Activated naive CD4-positive, alpha-beta T cell treated with anti-CD3 and anti-CD28 coated beads, Interleukin-2, amount 50 U/mL, for 16 hours (primary cell): ENCODE measurements around the gene DMXL1.
"Not testable (repeated sequence)": the region's sequence is repeated elsewhere in the genome, so short reads cannot be mapped to it uniquely, and the experiment has no call there.

Experiments
- DNase-seq: peaks from one replicate; pipeline ENCODE4 v3.0.0-alpha.2; 2020

The DMXL1 gene

DNA sequence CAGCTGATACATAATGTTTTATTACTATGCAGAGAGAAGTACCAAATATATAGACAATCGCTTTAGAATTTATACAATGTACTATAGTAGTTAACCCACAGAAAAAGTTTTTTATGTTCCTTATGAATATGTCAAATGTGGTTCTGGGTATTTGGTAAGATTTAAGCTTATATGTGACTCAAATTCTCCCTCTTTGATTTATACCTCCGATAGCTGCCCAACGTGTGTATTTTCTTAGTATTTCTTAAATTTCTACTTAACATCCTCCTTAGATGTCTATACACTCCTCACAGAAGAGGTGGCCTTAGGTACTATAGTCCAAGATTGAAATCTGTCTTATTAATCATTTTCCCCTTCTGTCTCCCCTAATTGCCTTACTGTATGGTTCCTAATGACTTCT is 146.3 kb downstream of the DMXL1 start:
- no peak for DNase-seq

DNA sequence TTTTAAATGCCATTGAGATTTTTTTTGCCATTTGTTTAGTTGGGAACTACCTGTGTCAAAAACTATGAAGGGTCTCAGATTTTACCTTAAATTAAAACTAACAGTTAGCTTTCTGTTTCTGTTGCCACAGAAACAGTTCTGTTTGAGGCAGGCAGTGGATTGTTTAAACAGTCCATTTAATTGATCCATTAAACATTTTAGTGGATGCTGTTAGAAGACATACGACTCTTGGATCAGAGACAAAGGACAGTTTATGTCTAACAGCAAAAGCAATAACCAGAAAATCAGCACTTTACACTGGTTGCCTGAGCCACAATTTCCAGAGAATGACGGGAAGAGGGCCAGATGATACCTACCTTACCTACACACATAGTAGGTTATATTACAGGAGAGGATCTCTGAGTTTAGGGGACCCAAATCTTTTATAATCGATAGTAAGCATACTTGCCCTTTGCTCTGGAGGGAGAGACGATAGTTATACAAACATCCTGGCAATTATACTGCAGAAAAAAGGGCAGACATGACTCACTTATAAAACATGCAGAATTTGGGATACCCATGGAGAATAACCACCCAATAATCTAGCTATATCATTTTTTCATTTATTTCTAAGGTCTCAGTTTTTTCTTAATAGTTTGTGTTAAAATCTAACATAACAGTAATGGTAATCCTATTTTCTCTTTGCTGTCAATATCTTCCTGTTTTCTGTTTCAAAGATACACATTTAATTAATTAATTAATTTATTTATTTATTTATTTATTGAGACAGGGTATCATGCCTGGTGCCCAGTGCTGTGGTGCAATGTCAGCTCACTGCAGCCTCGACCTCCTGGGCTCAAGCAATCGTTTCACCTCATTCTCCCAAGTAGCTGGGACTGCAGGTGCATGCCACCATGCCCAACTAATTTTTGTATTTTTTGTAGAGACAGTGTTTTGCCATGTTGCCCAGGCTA is 148.2 kb downstream of the DMXL1 start:
- DNase-seq: no peak

DNA sequence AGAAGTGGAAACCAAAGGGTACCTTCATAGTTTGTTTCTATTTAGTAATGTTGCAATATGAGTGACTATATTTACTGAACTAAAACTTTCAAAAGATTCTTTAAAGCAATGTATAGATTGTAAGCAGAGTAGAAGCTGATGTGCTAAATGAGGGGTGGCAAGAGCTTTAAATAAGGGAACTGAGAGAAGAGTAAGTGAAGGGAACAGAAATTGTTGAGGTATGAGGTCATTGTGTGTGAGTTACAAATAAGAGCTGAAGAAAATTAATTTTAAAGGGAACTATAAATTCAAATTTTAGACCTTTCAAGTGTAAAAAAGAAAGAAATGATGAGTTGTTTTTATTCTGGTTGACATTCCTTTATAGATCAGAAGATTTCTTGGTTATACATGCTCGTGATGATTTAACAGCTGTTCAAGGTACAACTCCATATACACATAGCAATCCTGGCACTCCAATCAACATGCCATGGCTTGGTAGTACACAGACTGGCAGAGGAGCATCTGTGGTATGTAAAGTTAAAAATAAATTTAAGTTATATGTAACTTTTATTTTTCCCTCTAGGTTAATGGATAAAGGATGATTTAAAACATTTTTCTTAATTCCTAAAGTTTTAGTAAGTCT is 149.8 kb downstream of the DMXL1 start:
- DNase-seq: no peak

DNA sequence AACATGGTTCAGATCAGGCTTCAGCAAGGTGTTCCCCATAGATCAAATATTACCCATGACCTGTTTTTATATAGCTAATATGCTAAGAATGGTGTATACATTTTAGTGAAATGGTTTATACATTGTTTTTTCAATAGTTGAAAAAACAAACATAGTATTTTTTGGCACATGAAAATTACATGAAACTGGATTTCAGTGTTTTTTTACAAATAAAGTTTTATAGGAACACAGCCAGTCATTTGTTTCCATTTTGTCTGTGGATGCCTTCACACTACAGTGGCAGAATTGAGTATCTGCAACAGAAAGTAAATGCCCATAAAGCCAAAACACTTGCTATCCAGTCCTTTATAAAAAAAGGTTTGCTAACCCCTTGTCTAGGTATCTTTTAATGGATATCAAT is 150.4 kb downstream of the DMXL1 start:
- DNase-seq: no peak

DNA sequence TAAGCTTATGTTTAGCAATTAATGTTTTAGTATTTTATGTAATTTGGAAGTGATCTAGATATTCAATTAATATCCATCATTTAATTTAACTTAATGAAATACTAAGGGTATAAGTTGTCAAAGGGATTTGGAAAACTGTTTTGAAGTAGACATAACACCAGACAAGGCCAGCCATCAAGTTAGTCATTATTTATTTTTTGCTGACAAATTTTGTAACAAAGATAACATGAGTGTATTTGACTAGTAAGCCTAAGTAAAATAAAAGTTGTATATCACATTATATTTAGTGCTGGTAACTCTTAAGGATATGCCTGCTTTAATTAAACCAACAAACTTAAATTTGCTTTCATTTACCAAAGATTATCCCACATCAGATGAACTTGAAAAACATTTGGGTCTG is 159.1 kb downstream of the DMXL1 start:
- no peak for DNase-seq

DNA sequence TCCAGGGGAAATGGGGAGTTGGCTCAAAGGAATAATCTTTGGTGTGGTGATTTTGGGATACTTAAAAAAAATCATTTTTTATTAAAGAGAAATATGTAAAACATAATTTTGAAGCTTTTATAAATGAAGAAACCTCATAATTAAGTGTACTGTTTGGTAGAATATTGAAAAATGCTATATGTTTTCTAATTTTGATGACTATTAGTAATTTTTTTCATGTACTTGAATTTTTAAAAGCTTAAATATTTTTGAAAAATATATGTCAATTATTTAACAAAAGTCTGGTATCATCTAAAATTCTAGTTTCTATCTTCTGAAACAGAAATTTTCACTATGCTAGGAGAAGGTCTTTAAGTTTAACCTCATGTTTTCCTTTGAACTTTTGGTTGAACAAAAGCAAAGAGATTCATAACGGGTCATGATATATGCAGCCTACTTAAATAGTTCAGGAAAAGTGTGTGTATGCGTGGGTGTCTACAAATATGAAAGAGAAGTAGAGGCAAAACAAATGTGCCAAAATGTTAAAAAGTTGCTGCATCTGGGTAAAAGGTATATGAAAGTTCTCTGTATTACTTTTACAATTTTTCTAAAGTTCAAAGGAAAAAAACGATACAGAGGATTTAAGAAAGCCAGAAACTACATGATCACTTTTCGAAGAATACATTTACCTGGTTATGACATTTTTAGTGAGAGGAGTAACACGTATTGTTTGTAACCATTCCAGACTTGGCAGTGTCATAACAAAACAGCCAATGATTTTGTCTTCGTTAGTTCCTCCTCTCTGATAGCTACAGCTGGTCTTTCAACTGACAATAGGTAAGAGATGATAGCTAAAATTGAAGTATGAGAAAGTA is 167.6 kb downstream of the DMXL1 start:
- no peak for DNase-seq

DNA sequence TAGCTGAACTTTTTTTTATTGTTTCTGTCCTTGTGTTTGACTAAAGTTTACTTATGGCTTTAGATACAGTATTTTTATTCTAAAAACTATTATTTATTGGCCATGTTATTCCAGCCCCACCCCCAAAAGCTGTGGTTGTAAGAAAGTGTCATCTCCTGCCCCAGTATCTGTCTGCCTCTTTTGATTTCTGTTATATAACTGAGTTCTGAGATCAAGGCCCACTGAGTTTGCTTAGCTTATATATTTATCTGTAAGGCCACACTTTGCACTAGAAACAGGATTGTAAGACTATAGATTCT is 168.2 kb downstream of the DMXL1 start:
- DNase-seq: no peak

DNA sequence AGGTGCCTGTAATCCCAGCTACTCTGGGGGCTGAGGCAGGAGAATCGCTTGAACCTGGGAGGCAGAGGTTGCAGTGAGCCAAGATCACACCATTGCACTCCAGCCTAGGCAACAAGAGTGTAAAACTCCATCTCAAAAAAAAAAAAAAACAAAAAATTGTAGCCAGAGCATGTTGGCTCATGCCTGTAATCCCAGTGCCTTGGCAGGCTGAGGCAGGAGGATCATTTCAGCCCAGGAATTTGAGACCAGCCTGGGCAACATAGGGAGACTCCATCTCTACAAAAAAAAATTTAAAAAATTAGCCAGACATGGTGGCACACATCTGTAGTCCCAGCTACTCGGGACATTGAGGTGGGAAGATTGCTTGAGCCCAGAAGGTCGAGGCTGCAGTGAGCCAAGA is 168.9 kb downstream of the DMXL1 start:
- DNase-seq: not testable (repeated sequence)

DNA sequence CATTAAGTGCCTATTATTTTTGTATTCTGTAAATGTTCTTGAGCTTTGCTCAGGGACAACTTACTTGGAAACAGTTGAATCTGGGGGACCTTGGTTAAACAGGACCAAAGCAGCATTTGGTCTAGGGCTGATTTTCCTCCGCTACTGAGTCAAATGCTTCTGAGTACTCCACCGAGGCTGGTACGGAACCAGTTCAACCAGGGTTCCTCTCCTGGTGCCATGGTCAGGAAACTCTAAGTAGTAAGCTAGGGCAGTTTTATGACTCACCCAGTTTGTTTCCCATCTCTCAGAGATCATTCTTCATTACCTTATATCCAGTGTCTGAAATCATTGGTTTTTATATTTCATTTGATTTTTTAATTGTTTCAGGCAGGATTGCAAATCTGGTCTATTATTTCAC is 173.0 kb downstream of the DMXL1 start:
- DNase-seq: no peak

DNA sequence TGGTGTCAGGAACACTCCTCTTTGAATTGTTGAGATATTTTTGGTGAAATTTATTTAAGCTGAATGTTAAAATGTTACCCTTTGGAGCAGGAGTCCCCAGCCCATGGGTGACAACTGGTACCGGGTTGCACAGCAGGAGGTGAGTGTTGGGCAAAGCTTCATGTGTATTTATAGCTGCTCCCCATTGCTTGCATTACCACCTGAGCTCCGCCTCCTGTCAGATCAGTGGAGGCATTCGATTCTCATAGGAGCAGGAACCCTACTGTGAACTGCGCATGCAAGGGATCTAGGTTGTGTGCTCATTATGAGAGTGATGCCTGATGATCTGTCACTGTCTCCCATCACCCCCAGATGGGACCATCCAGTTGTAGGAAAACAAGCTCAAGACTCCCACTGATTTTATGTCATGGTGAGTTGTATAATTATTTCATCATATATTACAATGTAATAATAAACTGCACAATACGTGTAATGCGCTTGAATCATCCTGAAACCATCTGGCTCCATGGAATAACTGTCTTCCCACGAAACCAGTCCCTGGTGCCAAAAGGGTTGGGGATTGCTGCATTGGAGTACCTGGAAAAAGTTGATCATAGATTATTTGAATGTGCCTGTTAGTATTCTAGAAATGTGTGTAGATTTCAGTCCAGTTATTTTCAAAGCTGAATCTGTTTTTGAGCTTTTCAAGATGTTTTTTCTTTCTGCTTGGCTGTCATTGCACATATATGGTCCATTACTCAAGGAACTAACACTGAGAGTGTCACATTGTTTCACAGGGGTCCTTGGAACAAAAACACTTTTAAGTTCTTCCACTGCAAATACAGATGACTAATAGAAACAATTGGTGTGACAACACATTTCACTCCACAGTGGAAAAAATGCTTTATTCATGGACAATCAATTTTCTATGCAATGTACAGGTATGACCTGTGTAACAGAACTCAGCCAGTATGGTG is 180.3 kb downstream of the DMXL1 start:
- DNase-seq: no peak

DNA sequence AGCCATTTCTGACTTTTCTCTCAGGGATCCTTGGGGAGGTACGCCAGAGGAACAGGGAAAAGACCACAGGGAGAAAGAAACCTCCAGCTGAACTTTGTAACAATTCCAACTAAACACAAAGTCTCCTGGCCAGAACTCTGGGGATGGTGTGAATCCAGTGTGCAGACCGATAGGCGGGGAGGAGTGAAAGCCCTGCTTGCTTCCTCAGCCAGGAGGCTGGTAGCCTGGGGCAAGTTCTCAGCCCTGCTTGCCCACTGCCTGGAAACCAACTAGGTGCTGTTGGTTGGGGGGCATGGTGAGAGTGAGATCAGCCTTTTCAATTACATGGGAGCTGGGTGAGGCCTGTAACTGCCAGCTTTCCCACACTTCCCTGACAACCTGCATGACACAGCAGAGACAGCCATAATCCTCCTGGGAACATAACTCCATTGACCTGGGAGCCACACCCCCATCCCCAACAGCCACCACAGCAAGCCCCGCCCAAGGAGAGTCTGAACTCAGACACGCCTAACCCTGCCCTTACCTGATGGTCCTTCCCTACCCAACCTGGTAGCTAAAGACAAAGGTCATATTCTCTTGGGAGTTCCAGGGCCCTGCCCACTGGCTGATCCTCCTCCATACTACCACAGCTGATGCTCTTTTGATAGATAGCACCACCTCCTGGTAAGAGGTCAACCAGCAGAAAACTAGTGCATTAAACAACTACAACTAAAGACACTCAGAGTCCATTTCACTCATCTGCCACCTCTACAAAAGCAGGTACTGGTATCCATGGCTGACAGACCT is 184.9 kb downstream of the DMXL1 start:
- no peak for DNase-seq

DNA sequence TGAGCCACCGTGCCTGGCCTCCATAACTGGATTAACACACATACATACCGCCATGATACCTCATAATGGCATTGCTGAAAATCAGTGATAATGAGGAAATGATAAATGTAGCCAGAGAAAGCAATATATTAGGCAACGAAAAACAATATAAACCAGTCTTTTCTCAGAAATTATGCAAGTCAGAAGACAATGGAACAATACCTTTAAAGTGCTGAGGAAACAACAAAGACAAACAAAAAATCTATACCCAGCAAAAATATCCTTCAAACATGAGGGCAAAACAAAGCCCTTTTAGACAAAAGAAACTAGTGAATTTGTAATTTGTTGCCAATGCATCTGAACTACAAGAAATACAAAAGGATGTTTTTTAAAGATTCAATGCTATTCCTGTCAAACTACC is 186.7 kb downstream of the DMXL1 start:
- no peak for DNase-seq

DNA sequence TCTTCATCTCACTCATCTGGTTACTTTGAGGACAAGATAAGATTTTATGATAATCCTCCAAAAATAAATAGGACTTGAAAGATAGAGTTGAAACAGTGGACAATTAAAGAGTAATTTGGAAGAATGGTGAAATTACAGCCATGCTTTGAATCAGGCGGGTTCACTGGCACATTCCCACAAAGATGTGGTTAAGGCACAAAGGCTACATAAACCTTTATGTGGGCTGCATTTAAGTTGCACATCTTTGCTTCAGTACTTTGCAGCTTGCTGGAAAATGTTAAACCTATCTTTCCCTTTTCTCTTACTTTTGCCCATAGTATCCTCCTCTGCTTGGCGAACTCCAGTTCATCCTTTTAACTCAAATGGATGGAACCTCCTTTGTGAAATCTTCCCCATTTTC is 192.8 kb downstream of the DMXL1 start:
- no peak for DNase-seq

DNA sequence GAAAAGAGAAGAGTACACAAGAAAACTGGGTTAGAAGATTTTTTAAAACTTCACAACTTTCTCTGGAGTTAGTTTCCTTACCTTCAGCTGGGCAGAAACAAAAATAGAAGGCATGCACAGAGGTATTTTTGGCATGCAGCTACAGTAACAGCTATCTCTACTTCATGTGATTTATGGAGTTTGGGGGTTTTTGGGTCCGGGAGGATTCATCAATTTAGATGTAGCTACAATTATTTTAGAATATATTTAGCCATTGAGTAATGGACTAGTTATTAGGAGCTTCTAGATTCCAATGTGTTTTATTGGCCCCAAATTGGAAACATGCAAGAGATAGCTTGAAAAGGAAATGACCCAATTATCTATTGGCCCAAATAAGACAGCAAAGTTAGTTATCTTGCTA is 193.3 kb downstream of the DMXL1 start:
- DNase-seq: no peak

DNA sequence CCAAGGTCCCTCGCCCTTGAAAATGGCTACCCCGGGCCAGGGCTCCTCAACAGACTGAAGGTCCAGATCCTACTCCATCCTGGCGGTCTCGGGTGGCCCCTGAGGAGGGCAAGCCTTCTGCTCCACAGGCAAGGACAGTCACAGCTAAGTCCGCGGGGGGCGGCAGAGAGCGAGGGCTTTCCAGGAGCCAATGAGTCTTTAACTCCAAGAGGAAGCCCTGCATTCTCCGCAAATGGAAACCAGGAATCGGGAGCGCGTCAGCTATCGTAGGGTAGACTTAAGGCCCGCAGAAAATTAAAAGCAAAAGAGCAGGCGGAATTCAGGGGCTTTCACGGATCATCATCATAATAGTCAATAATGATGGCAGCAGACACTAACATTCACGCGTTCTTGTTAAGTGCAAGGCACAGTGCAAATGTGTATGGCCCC is 197.1 kb downstream of the DMXL1 start:
- DNase-seq: peak; percentile 84

DNA sequence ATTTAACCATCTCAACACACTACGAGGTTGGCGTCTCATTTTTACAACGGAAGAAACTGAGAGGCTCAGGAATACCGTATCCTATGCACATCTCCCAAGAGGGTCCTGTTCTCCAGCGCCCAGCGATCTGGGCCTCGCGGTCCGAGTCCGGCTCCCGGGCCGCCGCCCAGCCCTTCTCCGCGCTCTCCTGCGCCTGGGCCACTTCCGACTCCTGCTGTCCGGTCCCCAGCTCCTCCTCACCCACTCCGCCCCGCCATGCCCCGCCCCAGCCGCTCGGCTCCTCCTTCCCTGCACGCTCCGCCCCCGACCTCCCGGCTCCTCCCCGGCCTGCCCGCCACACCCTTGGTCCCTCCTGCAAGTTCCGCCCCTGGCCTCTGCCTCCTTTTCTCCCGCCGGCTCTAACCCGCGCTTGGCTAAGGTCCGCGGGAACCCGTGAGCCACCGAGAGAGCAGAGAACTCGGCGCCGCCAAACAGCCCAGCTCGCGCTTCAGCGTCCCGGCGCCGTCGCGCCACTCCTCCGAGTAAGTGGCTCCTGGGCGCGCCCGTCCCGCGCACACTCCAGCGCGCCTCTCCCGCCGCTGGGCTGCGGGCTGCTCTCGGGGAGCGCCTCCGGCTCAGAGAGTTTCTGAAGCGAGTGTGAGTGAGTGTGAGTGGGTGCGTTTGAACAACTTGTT is 197.6 kb downstream of the DMXL1 start:
- peak; percentile 90 for DNase-seq

DNA sequence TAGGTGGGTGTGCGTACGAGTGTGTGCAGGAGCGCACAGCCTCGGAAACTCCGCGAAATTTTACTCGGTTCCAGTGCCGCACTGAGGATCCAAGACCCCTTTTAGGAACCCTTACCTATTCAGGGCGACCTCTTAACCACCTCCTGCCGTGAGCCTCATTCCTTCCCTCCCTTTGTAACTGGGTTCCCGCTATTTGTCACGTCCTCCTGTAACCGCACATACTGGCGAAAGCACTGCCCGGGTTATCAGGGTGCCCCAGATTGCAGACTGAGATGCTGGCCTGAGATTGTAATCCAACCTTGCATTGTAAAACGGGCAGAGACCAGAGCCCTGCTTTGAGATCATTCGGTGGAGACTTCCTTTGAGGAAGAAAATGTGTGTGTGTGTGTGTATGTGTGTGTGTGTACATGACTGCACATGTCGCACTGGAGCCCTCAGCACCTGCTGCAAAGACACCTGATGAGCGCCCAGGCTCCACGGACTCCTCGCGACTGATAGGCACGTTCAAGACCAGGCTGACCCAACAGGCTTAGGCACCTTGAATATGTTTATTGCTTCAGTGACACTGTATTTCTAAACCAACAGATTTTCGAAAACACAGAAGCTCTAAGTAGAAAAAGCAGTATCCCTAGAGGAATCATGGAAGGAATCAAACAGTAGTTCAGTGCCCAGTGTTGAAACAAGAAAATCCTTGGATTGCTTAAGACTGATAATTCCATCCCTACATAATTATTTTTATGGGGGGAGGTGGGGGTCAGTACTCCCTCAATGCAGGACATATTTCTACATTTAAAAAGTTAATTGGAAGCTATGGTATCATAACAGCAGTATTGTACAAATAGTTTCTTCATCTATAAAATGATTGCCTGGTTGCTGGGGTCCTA is 198.4 kb downstream of the DMXL1 start:
- DNase-seq: peak; percentile 40

DNA sequence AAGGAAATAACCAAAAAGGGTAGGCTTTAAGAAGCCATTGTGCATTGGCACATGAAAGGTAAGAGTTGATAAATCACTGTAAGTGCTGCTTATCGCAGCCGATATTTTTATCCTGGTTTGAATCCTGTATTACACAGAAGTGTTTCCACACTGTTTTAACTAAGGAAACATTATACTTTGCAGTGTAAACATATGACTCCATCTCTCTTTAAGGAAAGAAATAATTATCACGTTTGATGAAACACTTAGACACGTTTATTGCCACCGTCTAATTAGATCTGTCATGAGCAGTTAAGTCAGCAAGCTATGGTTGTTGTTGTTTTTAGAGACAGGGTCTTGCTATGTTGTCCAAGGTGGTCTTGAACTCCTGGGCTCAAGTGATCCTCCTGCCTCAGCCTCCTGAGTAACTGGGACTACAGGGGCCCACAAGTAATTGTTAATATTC is 199.3 kb downstream of the DMXL1 start:
- no peak for DNase-seq

DNA sequence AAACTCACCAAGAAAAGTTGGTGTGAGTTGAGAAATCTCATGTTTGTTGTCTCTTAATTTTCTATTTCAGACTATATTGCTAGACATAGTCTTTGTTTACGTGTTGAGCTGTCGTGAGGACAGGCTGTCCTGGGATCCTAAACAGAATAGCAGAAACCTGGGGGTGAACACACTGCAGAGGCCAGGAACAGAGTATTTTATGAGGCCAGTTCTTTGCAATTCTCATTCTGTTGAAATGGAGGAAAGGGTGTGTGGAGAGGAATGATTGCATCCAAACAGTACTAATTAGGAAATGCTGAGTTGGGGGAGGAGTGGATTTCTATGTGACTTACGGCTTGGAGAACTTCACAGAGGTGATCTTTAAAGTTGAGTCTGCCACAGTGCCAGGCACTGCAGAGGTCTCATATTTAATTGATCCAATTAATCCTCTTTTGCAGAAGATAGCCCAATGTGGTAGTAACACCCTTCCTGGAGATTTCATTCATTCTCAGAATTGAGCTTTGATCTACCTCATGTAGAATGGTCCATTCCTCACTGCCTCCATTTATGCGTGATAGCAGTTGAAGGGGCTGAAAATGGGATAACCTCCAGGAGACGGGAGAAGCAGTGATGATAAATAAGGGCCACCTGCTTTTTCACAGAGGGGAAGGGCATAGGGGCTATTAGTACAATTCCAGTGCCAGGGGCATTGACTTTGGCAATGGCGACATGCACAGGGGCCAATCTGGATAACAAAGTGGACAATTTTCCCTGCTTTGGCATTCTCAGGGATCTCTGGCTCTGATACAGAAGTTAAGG is 200.3 kb downstream of the DMXL1 start:
- no peak for DNase-seq
